ENCODE results near the gene BCKDHB.
"Not testable (repeated sequence)": the region's sequence is repeated elsewhere in the genome, so short reads cannot be mapped to it uniquely, and the experiment has no call there.

The BCKDHB gene

DNA sequence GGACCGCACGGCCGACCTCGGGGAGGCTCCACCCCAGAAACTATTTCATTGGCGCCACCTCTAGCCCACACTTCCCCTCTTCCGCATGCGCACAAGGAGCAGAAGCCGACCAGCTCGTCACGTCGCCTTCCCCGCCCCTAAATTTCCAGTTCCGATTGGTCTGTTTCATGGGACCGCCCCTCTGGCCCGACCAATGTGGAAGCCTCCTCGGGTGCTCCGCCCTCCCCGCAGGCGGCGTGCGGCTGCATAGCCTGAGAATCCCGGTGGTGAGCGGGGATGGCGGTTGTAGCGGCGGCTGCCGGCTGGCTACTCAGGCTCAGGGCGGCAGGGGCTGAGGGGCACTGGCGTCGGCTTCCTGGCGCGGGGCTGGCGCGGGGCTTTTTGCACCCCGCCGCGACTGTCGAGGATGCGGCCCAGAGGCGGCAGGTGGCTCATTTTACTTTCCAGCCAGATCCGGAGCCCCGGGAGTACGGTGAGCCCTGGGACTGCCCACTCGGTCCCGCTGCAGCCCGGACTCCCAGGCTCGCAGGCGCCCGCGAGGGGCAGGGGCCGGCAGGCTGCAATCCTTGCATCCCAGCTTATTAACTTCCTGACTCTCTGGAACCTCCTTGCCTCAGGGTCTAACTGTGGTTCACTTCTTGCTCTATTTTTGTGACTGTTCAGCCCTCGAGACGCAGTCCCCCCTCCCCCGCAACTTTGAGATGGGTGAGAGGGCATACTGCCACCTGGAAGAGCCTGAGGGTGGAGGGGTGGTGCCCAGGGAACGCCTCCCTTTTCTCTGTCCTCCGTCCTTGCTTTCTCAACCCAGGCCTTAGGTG is at the start of gene BCKDHB:
Gene BCKDHB (plus strand): TSS at position 254 of the 818 bp plus-strand sequence. CDS start 23 bp downstream, at position 277.
- DNase-seq (ENCODE audit: low read depth) = peak; percentile 95
- in situ Hi-C loops (cut with HindIII; ENCODE audit: low sequenced_read_pairs) = no loop called here
- peak within 1 kb of the TSS; percentile 82 for H3K4me3 ChIP-seq (ENCODE audit: low read depth, low read length)
- TF ChIP-seq, protein P1, sequence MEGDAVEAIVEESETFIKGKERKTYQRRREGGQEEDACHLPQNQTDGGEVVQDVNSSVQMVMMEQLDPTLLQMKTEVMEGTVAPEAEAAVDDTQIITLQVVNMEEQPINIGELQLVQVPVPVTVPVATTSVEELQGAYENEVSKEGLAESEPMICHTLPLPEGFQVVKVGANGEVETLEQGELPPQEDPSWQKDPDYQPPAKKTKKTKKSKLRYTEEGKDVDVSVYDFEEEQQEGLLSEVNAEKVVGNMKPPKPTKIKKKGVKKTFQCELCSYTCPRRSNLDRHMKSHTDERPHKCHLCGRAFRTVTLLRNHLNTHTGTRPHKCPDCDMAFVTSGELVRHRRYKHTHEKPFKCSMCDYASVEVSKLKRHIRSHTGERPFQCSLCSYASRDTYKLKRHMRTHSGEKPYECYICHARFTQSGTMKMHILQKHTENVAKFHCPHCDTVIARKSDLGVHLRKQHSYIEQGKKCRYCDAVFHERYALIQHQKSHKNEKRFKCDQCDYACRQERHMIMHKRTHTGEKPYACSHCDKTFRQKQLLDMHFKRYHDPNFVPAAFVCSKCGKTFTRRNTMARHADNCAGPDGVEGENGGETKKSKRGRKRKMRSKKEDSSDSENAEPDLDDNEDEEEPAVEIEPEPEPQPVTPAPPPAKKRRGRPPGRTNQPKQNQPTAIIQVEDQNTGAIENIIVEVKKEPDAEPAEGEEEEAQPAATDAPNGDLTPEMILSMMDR (IDR thresholded peaks at IDR 0.05; ENCODE audit: low read depth, low read length, missing control alignments) = no peak

DNA sequence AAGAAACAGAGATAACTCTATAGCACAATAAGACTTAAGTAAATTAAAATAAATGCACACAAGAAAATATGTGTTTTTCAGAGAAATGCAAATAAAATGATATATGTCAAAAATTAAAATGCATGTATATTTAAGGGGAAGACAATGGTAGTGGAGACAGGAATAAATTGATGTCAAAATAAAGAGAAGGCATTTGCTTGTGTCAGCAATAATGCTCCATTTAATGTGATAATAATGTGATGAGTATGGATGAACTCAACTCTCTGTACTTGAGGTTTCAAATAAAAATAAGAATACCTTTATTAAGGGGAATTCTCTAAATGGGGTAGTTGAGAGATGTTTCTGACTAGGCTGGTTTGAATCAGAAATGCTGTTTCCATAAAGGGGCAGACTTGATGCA is 45.7 kb upstream of the BCKDHB start:
- in situ Hi-C loops (cut with HindIII; ENCODE audit: low sequenced_read_pairs) = no loop called here
- no peak for DNase-seq (ENCODE audit: low read depth)
- TF ChIP-seq, protein P1 (IDR thresholded peaks at IDR 0.05; ENCODE audit: low read depth, low read length, missing control alignments) = no peak
- no peak overlapping the region for H3K4me3 ChIP-seq (ENCODE audit: low read depth, low read length)

DNA sequence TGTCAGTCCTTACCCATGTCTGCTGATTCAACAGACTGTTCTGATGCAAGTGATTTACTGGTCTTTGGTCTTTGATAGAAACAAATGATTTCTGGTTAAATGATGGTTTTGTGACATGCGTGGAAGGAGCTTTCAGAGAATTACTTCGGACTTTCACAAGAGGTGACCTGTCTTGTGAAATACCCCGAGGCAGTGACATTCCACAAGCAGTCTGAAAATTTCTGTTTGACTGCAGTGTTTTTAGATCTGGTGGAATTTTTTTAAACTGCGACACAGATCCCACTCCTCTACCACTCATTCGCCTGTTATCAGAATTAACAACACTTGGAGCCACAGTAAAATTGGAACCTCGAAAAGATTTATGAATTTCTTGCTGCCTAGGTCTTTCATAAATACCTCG is 38.3 kb upstream of the BCKDHB start:
- DNase-seq (ENCODE audit: low read depth); H3K4me3 ChIP-seq (ENCODE audit: low read depth, low read length); in situ Hi-C loops (cut with HindIII; ENCODE audit: low sequenced_read_pairs): not testable (repeated sequence)

DNA sequence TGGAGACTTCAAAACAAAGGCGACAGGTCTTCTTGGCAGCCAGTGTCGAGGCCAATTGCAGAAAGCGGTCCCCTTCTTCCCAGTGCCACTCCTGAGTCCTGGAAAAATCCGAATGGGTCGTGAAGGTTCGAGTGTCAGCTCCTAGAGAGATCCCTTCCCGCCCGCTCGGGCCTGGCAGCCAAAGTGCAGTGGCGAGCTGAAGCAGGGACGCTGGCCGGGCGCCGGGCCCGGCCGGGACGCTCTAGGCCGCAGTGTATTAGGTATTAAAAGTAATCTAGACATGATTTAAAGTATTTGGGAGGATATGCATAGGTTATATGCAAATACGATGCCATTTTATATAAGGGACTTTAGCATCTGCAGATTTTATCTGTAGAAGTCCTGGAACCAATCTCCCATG is 36.0 kb upstream of the BCKDHB start:
- H3K4me3 ChIP-seq (ENCODE audit: low read depth, low read length); in situ Hi-C loops (cut with HindIII; ENCODE audit: low sequenced_read_pairs); DNase-seq (ENCODE audit: low read depth): not testable (repeated sequence)

DNA sequence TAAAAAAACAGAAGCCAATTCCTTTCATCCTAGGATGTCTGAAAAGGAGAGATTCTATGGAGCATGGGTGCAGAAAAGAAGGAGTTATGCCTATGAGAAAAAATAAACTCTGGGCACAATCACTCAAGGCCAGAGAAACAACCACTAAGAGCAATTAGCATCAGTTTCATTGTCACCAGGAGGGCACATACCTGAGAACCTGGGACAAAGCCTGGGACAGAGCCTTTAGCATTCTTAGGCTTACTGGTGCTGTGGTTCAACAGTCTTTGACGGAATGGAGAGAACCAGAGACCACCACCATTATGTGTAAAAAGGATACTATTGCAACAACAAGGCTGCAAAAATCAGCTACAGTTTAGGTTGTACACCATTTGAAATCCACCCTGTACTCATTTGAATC is 29.4 kb upstream of the BCKDHB start:
- in situ Hi-C loops (cut with HindIII; ENCODE audit: low sequenced_read_pairs) = no loop called here
- TF ChIP-seq, protein P1 (IDR thresholded peaks at IDR 0.05; ENCODE audit: low read depth, low read length, missing control alignments) = no peak
- DNase-seq (ENCODE audit: low read depth) = no peak
- H3K4me3 ChIP-seq (ENCODE audit: low read depth, low read length) = no peak overlapping the region

DNA sequence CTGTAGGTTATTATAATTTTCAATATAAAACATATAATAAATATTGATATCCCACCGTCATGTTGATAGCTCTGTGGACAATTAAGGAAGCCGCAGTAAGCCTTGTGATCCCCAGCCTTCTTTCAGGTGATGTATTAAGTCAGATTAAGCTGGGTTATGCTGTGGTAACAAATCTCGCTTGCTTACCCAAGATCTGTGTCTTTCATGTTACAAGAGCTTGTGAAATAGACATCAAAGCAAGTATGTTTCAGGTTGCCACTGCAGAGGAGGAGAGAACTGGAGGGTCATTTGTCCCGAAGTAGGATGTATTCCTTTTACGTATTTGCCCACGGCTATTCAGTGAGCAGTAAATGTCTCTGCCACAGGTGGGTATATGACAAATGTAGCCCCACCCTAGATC is 17.8 kb upstream of the BCKDHB start:
- TF ChIP-seq, protein P1 (IDR thresholded peaks at IDR 0.05; ENCODE audit: low read depth, low read length, missing control alignments) = no peak
- H3K4me3 ChIP-seq (ENCODE audit: low read depth, low read length) = no peak overlapping the region
- in situ Hi-C loops (cut with HindIII; ENCODE audit: low sequenced_read_pairs) = no loop called here
- no peak for DNase-seq (ENCODE audit: low read depth)

DNA sequence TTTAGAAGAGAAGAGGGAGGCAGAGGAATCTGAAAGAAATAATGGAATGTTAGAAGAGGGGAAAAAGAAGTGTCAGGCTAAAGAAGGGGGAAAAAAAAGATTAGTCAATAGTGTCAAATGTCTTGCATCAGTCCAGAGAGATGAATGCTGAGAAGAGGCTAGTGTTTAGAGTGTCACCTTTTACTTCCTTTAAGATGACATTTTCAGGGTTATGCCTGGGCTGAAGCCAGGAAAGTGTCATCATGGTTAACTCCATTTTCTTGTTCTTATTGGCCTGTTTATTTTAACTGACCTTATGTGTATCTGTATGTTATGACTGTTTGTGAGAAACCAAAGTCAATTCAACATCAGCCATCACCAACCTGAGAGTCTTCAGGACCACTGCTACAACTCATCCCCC is 15.0 kb upstream of the BCKDHB start:
- DNase-seq (ENCODE audit: low read depth) = no peak
- TF ChIP-seq, protein P1 (IDR thresholded peaks at IDR 0.05; ENCODE audit: low read depth, low read length, missing control alignments) = no peak
- in situ Hi-C loops (cut with HindIII; ENCODE audit: low sequenced_read_pairs) = no loop called here
- no peak overlapping the region for H3K4me3 ChIP-seq (ENCODE audit: low read depth, low read length)
